ENCODE data around the gene ITCH.
"Not testable (repeated sequence)": the region's sequence is repeated elsewhere in the genome, so short reads cannot be mapped to it uniquely, and the experiment has no call there.

Gene ITCH

GRCh38 chr20:34324541-34324940 lies 38.5 kb upstream of the ITCH start:
- POLR2A ChIA-PET, result no interaction called here
- Histone ChIP-seq H3K4me1 (ENCODE audit: control extremely low read depth in 1 of 4, control insufficient read depth in 4 of 4, insufficient read depth in 4 of 4, low read length in 3 of 4) (no peaks in the 10 kb centered on the region), H3K27me3 (replicated peaks in 2 of 5; ENCODE audit: control insufficient read depth in 4 of 5, insufficient read depth in 5 of 5, low read length in 4 of 5) (no peaks in the 10 kb centered on the region), H3K27ac (ENCODE audit: insufficient read depth in 1 of 2, low read depth in 1 of 2, low read length in 2 of 2, poor library complexity in 1 of 2, severe bottlenecking in 2 of 2) (no peak overlapping the region), H3K4me3 (ENCODE audit: control insufficient read depth in 1 of 7, extremely low read depth in 1 of 7, insufficient read depth in 4 of 7, low read depth in 2 of 7, low read length in 6 of 7) (no peak overlapping the region), H3K9me3 (ENCODE audit: control extremely low read depth in 1 of 5, control insufficient read depth in 4 of 5, insufficient read depth in 2 of 5, low read depth in 1 of 5, low read length in 4 of 5) (no peaks in the 10 kb centered on the region), H3K36me3 (ENCODE audit: control insufficient read depth in 4 of 4, insufficient read depth in 4 of 4, low read length in 3 of 4) (no peaks in the 10 kb centered on the region)
- 82% methylated on average over 2 of the region's 2 CpGs for WGBS (ENCODE audit: insufficient coverage)
- DNase-seq, result no peak
- CTCF ChIA-PET, result no interaction called here

- H3K4me3 ChIP-seq (ENCODE audit: control insufficient read depth in 1 of 7, extremely low read depth in 1 of 7, insufficient read depth in 4 of 7, low read depth in 2 of 7, low read length in 6 of 7); H3K4me1 ChIP-seq (ENCODE audit: control extremely low read depth in 1 of 4, control insufficient read depth in 4 of 4, insufficient read depth in 4 of 4, low read length in 3 of 4); POLR2A ChIA-PET; CTCF ChIA-PET; H3K27me3 ChIP-seq (replicated peaks in 2 of 5; ENCODE audit: control insufficient read depth in 4 of 5, insufficient read depth in 5 of 5, low read length in 4 of 5); H3K9me3 ChIP-seq (ENCODE audit: control extremely low read depth in 1 of 5, control insufficient read depth in 4 of 5, insufficient read depth in 2 of 5, low read depth in 1 of 5, low read length in 4 of 5); H3K27ac ChIP-seq (ENCODE audit: insufficient read depth in 1 of 2, low read depth in 1 of 2, low read length in 2 of 2, poor library complexity in 1 of 2, severe bottlenecking in 2 of 2); H3K36me3 ChIP-seq (ENCODE audit: control insufficient read depth in 4 of 4, insufficient read depth in 4 of 4, low read length in 3 of 4); DNase-seq: not testable (repeated sequence)
- WGBS (ENCODE audit: insufficient coverage), result 100% methylated on average over 1 of the region's 4 CpGs
These were observed 34.9 kb upstream of the ITCH start for GRCh38 chr20:34328207-34328606.

- Histone ChIP-seq H3K4me3 (ENCODE audit: control insufficient read depth in 1 of 7, extremely low read depth in 1 of 7, insufficient read depth in 4 of 7, low read depth in 2 of 7, low read length in 6 of 7) (no peak overlapping the region), H3K27me3 (replicated peaks in 2 of 5; ENCODE audit: control insufficient read depth in 4 of 5, insufficient read depth in 5 of 5, low read length in 4 of 5) (no peaks in the 10 kb centered on the region), H3K4me1 (ENCODE audit: control extremely low read depth in 1 of 4, control insufficient read depth in 4 of 4, insufficient read depth in 4 of 4, low read length in 3 of 4) (no peaks in the 10 kb centered on the region), H3K9me3 (ENCODE audit: control extremely low read depth in 1 of 5, control insufficient read depth in 4 of 5, insufficient read depth in 2 of 5, low read depth in 1 of 5, low read length in 4 of 5) (no peaks in the 10 kb centered on the region), H3K36me3 (ENCODE audit: control insufficient read depth in 4 of 4, insufficient read depth in 4 of 4, low read length in 3 of 4) (no peaks in the 10 kb centered on the region), H3K27ac (ENCODE audit: insufficient read depth in 1 of 2, low read depth in 1 of 2, low read length in 2 of 2, poor library complexity in 1 of 2, severe bottlenecking in 2 of 2) (no peak overlapping the region)
- POLR2A ChIA-PET, result no interaction called here
- CTCF ChIA-PET, result interaction anchor here (0.6 to 0.7 kb wide), 2 partner anchors 55 to 291 kb away, joined by 3 to 4 read pairs; no protein-coding TSS in a partner anchor
- DNase-seq, result no peak
- WGBS (ENCODE audit: insufficient coverage), result 97% methylated on average over 7 of the region's 9 CpGs
These were observed 34.0 kb upstream of the ITCH start for GRCh38 chr20:34328928-34329677.

- CTCF ChIA-PET, result interaction anchor here (8.4 kb wide), 1 partner anchor 17 kb away, joined by 48 read pairs; no protein-coding TSS in a partner anchor
- DNase-seq; H3K4me1 ChIP-seq (ENCODE audit: control extremely low read depth in 1 of 4, control insufficient read depth in 4 of 4, insufficient read depth in 4 of 4, low read length in 3 of 4); H3K4me3 ChIP-seq (ENCODE audit: control insufficient read depth in 1 of 7, extremely low read depth in 1 of 7, insufficient read depth in 4 of 7, low read depth in 2 of 7, low read length in 6 of 7); POLR2A ChIA-PET; H3K27me3 ChIP-seq (replicated peaks in 2 of 5; ENCODE audit: control insufficient read depth in 4 of 5, insufficient read depth in 5 of 5, low read length in 4 of 5); H3K9me3 ChIP-seq (ENCODE audit: control extremely low read depth in 1 of 5, control insufficient read depth in 4 of 5, insufficient read depth in 2 of 5, low read depth in 1 of 5, low read length in 4 of 5); H3K27ac ChIP-seq (ENCODE audit: insufficient read depth in 1 of 2, low read depth in 1 of 2, low read length in 2 of 2, poor library complexity in 1 of 2, severe bottlenecking in 2 of 2); H3K36me3 ChIP-seq (ENCODE audit: control insufficient read depth in 4 of 4, insufficient read depth in 4 of 4, low read length in 3 of 4): not testable (repeated sequence)
- 100% methylated on average over 1 of the region's 15 CpGs for WGBS (ENCODE audit: insufficient coverage)
These were observed 32.1 kb upstream of the ITCH start for GRCh38 chr20:34330861-34331544.

- DNase-seq, result no peak
- 96% methylated on average over 5 of the region's 7 CpGs for WGBS (ENCODE audit: insufficient coverage)
- Histone ChIP-seq H3K9me3 (ENCODE audit: control extremely low read depth in 1 of 5, control insufficient read depth in 4 of 5, insufficient read depth in 2 of 5, low read depth in 1 of 5, low read length in 4 of 5) (no peaks in the 10 kb centered on the region), H3K4me3 (ENCODE audit: control insufficient read depth in 1 of 7, extremely low read depth in 1 of 7, insufficient read depth in 4 of 7, low read depth in 2 of 7, low read length in 6 of 7) (no peak overlapping the region), H3K27me3 (replicated peaks in 2 of 5; ENCODE audit: control insufficient read depth in 4 of 5, insufficient read depth in 5 of 5, low read length in 4 of 5) (no peaks in the 10 kb centered on the region), H3K36me3 (ENCODE audit: control insufficient read depth in 4 of 4, insufficient read depth in 4 of 4, low read length in 3 of 4) (no peaks in the 10 kb centered on the region), H3K27ac (ENCODE audit: insufficient read depth in 1 of 2, low read depth in 1 of 2, low read length in 2 of 2, poor library complexity in 1 of 2, severe bottlenecking in 2 of 2) (no peak overlapping the region), H3K4me1 (ENCODE audit: control extremely low read depth in 1 of 4, control insufficient read depth in 4 of 4, insufficient read depth in 4 of 4, low read length in 3 of 4) (no peaks in the 10 kb centered on the region)
- POLR2A ChIA-PET, result no interaction called here
- CTCF ChIA-PET, result interaction anchor here (8.4 kb wide), 1 partner anchor 18 kb away, joined by 48 read pairs; no protein-coding TSS in a partner anchor
These were observed 31.2 kb upstream of the ITCH start for GRCh38 chr20:34331838-34332237.

- POLR2A ChIA-PET, result no interaction called here
- Histone ChIP-seq H3K27me3 (replicated peaks in 2 of 5; ENCODE audit: control insufficient read depth in 4 of 5, insufficient read depth in 5 of 5, low read length in 4 of 5) (no peaks in the 10 kb centered on the region), H3K36me3 (ENCODE audit: control insufficient read depth in 4 of 4, insufficient read depth in 4 of 4, low read length in 3 of 4) (no peaks in the 10 kb centered on the region), H3K27ac (ENCODE audit: insufficient read depth in 1 of 2, low read depth in 1 of 2, low read length in 2 of 2, poor library complexity in 1 of 2, severe bottlenecking in 2 of 2) (no peak overlapping the region), H3K4me1 (ENCODE audit: control extremely low read depth in 1 of 4, control insufficient read depth in 4 of 4, insufficient read depth in 4 of 4, low read length in 3 of 4) (no peaks in the 10 kb centered on the region), H3K9me3 (ENCODE audit: control extremely low read depth in 1 of 5, control insufficient read depth in 4 of 5, insufficient read depth in 2 of 5, low read depth in 1 of 5, low read length in 4 of 5) (no peaks in the 10 kb centered on the region), H3K4me3 (ENCODE audit: control insufficient read depth in 1 of 7, extremely low read depth in 1 of 7, insufficient read depth in 4 of 7, low read depth in 2 of 7, low read length in 6 of 7) (no peak overlapping the region)
- 100% methylated on average over 16 of the region's 19 CpGs for WGBS (ENCODE audit: insufficient coverage)
- CTCF ChIA-PET, result interaction anchor here (0.9 to 8.4 kb wide), 2 partner anchors 19 to 53 kb away, joined by 3 to 48 read pairs; no protein-coding TSS in a partner anchor
- no peak for DNase-seq
These were observed 30.7 kb upstream of the ITCH start for GRCh38 chr20:34332262-34332920.

GRCh38 chr20:34333786-34334185 lies 29.3 kb upstream of the ITCH start:
- ChIA-PET POLR2A (no interaction called here), CTCF (interaction anchor here (0.9 to 8.4 kb wide), 3 partner anchors 17 to 31 kb away, joined by 3 to 48 read pairs (median 3); partner anchors contain the start of gene AHCY)
- WGBS (ENCODE audit: insufficient coverage), result 93% methylated on average over 2 of the region's 4 CpGs
- Histone ChIP-seq H3K4me3 (ENCODE audit: control insufficient read depth in 1 of 7, extremely low read depth in 1 of 7, insufficient read depth in 4 of 7, low read depth in 2 of 7, low read length in 6 of 7) (no peak overlapping the region), H3K27me3 (replicated peaks in 2 of 5; ENCODE audit: control insufficient read depth in 4 of 5, insufficient read depth in 5 of 5, low read length in 4 of 5) (no peaks in the 10 kb centered on the region), H3K27ac (ENCODE audit: insufficient read depth in 1 of 2, low read depth in 1 of 2, low read length in 2 of 2, poor library complexity in 1 of 2, severe bottlenecking in 2 of 2) (no peak overlapping the region), H3K9me3 (ENCODE audit: control extremely low read depth in 1 of 5, control insufficient read depth in 4 of 5, insufficient read depth in 2 of 5, low read depth in 1 of 5, low read length in 4 of 5) (no peaks in the 10 kb centered on the region), H3K4me1 (ENCODE audit: control extremely low read depth in 1 of 4, control insufficient read depth in 4 of 4, insufficient read depth in 4 of 4, low read length in 3 of 4) (no peaks in the 10 kb centered on the region), H3K36me3 (ENCODE audit: control insufficient read depth in 4 of 4, insufficient read depth in 4 of 4, low read length in 3 of 4) (no peaks in the 10 kb centered on the region)
- no peak for DNase-seq

Measured in common myeloid progenitor, CD34-positive (primary cell).